Adrenal gland (tissue), 5 donors: ENCODE measurements around the gene ARMC9.
"Not testable (repeated sequence)": the region's sequence is repeated elsewhere in the genome, so short reads cannot be mapped to it uniquely, and the experiment has no call there.

Experiments
- POLR2A ChIP-seq, 2 donors: fragments of 450-650 bp; IDR thresholded peaks; one replicate each; pipeline ENCODE4 v1.6.1; 2017; ENCODE audit warnings: antibody characterized with exemption in 2 of 2, mild to moderate bottlenecking in 2 of 2, moderate library complexity in 1 of 2
- TF ChIP-seq, protein P1 (sequence below), 6 experiments: fragments of 450-650 bp in 4 of 6; fragments of 200-600 bp in 2 of 6; sonication (generic) in 1 of 6; IDR thresholded peaks; 1 replicate in 5 of 6; 2 replicates in 1 of 6; pipeline versions ENCODE4 v1.5.1 to v1.8.0; 2016 to 2021; ENCODE audit warnings: antibody characterized with exemption in 6 of 6, mild to moderate bottlenecking in 2 of 6, moderate library complexity in 1 of 6
- donor health status: DM: no; HTN: no; CAD: no.

DNA sequence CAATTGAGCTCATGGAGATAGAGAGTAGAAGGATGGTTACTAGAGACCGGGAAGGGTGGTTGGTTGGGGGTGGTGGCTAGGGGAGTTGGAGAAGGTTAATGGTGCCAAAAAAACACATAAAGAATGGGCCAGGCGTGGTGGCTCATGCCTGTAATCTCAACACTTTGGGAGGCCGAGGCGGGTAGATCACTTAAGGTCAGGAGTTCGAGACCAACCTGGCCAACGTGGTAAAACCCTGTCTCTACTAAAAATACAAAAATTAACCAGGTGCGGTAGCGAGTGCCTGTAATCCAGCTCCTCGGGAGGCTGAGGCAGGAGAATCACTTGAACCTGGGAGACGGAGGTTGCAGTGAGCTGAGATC is 150.9 kb downstream of the ARMC9 start:
- TF ChIP-seq, protein P1, sequence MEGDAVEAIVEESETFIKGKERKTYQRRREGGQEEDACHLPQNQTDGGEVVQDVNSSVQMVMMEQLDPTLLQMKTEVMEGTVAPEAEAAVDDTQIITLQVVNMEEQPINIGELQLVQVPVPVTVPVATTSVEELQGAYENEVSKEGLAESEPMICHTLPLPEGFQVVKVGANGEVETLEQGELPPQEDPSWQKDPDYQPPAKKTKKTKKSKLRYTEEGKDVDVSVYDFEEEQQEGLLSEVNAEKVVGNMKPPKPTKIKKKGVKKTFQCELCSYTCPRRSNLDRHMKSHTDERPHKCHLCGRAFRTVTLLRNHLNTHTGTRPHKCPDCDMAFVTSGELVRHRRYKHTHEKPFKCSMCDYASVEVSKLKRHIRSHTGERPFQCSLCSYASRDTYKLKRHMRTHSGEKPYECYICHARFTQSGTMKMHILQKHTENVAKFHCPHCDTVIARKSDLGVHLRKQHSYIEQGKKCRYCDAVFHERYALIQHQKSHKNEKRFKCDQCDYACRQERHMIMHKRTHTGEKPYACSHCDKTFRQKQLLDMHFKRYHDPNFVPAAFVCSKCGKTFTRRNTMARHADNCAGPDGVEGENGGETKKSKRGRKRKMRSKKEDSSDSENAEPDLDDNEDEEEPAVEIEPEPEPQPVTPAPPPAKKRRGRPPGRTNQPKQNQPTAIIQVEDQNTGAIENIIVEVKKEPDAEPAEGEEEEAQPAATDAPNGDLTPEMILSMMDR (IDR thresholded peaks at IDR 0.05) = not testable (repeated sequence)
- TF ChIP-seq POLR2A (IDR thresholded peaks at IDR 0.05) = not testable (repeated sequence)
